Measurements from ENCODE around the gene DLG2.

GRCh38 chr11:85316967-85317366 lies 310.2 kb downstream of the DLG2 start:
- TF ChIP-seq CTCF (IDR thresholded peaks at IDR 0.05; ENCODE audit: control extremely low read depth in 1 of 3, insufficient read depth in 1 of 3, low read depth in 1 of 3, low read length in 3 of 3) (no peak), POLR2AphosphoS5 (IDR thresholded peaks at IDR 0.05; ENCODE audit: low read depth, low read length) (no peak), TAF1 (IDR thresholded peaks at IDR 0.05; ENCODE audit: low read depth, low read length) (no peak), JUND (IDR thresholded peaks at IDR 0.05; ENCODE audit: low read length) (no peak), ASH2L (IDR thresholded peaks at IDR 0.05; ENCODE audit: low read length) (no peak)
